Sigmoid colon (tissue), 7 donors: ENCODE measurements around the gene WDR48. TPM values are rescaled to one million over a fixed set of nuclear protein-coding genes. Genes with fewer than 3 reads are reported as not detected.

Source experiments
- DNase-seq: peaks from one replicate; pipeline ENCODE4 v3.0.0-alpha.2; 2019
- H3K27ac ChIP-seq, 4 donors: fragments of 200-600 bp; sonication (generic); one replicate each; pipeline ENCODE4 v1.5.1; 2016 to 2019; ENCODE audit warnings: mild to moderate bottlenecking in 1 of 4
- H3K27me3 ChIP-seq, 3 donors: fragments of 200-600 bp; sonication (generic); one replicate each; pipeline ENCODE4 v1.5.1; 2019; ENCODE audit warnings: mild to moderate bottlenecking in 1 of 3
- H3K36me3 ChIP-seq, 4 donors: fragments of 200-600 bp; sonication (generic); one replicate each; pipeline ENCODE4 v1.5.1; 2016 to 2019
- H3K4me1 ChIP-seq, 4 donors: fragments of 200-600 bp; sonication (generic); one replicate each; pipeline ENCODE4 v1.5.1; 2017 to 2019
- H3K4me3 ChIP-seq, 4 donors: fragments of 200-600 bp; sonication (generic); one replicate each; pipeline ENCODE4 v1.5.1; 2017 to 2019; ENCODE audit warnings: mild to moderate bottlenecking in 2 of 4, moderate library complexity in 1 of 4
- H3K9me3 ChIP-seq, 4 donors: fragments of 200-600 bp in 3 of 4; sonication (generic) in 3 of 4; one replicate each; pipeline versions ENCODE4 v1.5.1 to v1.6.1; 2013 to 2019
- CTCF ChIP-seq, 4 experiments: fragments of 450-650 bp in 3 of 4; fragments of 200-600 bp in 1 of 4; IDR thresholded peaks; one replicate each; pipeline ENCODE4 v1.5.1; 2016 to 2019; ENCODE audit warnings: antibody characterized with exemption in 4 of 4, mild to moderate bottlenecking in 3 of 4, moderate library complexity in 2 of 4
- EP300 ChIP-seq, 4 donors: sonication (generic); formaldehyde crosslinking; IDR thresholded peaks; one replicate each; pipeline ENCODE4 v1.6.1; 2017; ENCODE audit warnings: antibody characterized with exemption in 4 of 4
- POLR2A ChIP-seq, 2 donors: fragments of 450-650 bp; IDR thresholded peaks; one replicate each; pipeline ENCODE4 v1.6.1; 2016; ENCODE audit warnings: antibody characterized with exemption in 2 of 2, mild to moderate bottlenecking in 2 of 2, moderate library complexity in 2 of 2
- POLR2AphosphoS5 ChIP-seq, 4 donors: sonication (generic); formaldehyde crosslinking; IDR thresholded peaks; one replicate each; pipeline ENCODE4 v1.6.1; 2017; ENCODE audit warnings: antibody characterized with exemption in 4 of 4
- WGBS, 2 donors: extraction: QIAGEN DNeasy Blood & Tissue Kit; methylation state at CpG; one replicate each; pipeline ENCODE4 v1.1.7; 2013; 5-methylcytosine and 5-hydroxymethylcytosine counted together
- intact Hi-C: fragments of 100-400 bp; cut with DNase I; formaldehyde crosslinking; loops from one replicate; pipeline ENCODE4 v1.15.1; 2023
- polyA plus RNA-seq, 3 donors: library from polyadenylated mRNA; stranded (reverse); fragments of 200-250 nt; gene quantifications; one replicate each; pipeline ENCODE4 v1.2.3, GENCODE V29; 2013
- total RNA-seq, 4 donors: library from RNA; depleted of rRNA; stranded (reverse); fragments of >200 nt; gene quantifications; one replicate each; pipeline ENCODE4 v1.1.0, GENCODE V29; 2016
- donor health status: healthy with polysubstance abuse.
- donor health status: Bipolar disorder and iron deficiency.
- donor health status: healthy.

The WDR48 gene
- total and polyA plus RNA-seq, 7 donors = 15.3 to 50.2 (median 37.4) TPM

DNA sequence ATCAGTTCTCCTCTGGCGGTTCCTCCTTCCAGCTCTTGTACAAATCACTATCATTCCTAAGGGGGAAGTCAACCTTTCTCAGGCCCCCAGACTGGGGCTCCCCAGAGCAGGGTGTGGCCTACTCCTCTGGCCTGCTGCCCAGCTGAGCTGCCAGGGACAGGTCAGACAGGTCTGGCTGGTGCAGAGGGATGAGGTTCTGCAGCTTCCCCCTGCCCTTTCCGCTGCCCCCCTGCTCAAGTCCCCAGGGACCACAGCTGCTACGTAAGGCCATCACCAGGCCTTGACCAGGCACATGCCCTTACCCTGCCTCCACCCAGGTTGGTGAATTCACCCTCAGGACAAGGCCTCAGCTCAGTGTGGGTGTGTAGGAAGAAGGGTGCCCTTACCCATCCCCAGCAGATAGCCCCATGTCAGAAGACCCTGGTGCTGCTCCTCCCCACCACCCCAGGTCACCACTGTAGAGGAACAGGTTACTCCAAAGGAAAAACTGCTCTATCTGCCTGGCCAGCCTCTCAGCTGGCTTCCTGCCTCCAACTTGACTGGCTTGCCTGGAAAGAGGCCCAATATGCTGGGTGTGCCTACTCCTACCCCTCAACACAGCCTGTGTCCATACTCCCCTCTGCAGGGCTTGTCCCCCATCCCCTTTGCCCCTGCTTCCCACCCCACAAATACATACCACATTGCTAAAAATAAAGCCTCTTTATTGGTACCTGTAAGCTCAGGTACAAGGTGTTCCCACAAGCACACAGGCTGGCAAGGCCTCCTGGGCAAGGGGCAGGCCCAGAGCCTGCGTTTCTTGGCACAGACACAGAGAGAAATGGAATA is 89.6 kb downstream of the WDR48 start:
- DNase-seq = peak; percentile 72
- intact Hi-C loops = no loop called here
- H3K4me3 ChIP-seq = no peak overlapping the region

GRCh38 chr3:39142067-39142466 is 90.3 kb downstream of the WDR48 start:
- H3K27ac ChIP-seq = peak overlapping the region; percentile 40 to 68 (median 52)
- intact Hi-C loops = no loop called here
- H3K9me3 ChIP-seq = no peaks in the 10 kb centered on the region
- H3K36me3 ChIP-seq = peaks cover 27 to 69% (median 32%) of the 10 kb centered on the region in 4 donors
- WGBS, 2 donors = 12 to 60% methylated on average over 5 of the region's 5 CpGs
- peak; percentile 64 for DNase-seq
- peaks cover 0 to 60% (median 51%) of the 10 kb centered on the region in 4 donors for H3K4me1 ChIP-seq
- H3K4me3 ChIP-seq = no peak overlapping the region
- TF ChIP-seq EP300 (IDR thresholded peaks at IDR 0.05) (no peak), POLR2AphosphoS5 (IDR thresholded peaks at IDR 0.05) (peak in 2 of 4 donors; percentile 10 to 30), CTCF (IDR thresholded peaks at IDR 0.05) (no peak), POLR2A (IDR thresholded peaks at IDR 0.05) (peak in 1 of 2 donors; percentile 8)
- H3K27me3 ChIP-seq = no peaks in the 10 kb centered on the region

More for the DNA sequence above, 89.6 kb downstream of the WDR48 start:
- Histone ChIP-seq H3K27me3 (no peaks in the 10 kb centered on the region), H3K4me1 (peaks cover 0 to 53% (median 44%) of the 10 kb centered on the region in 4 donors), H3K27ac (peak overlapping the region; percentile 35 to 68 (median 52)), H3K36me3 (peaks cover 27 to 67% (median 32%) of the 10 kb centered on the region in 4 donors), H3K9me3 (no peaks in the 10 kb centered on the region)
- no peak for TF ChIP-seq POLR2A (IDR thresholded peaks at IDR 0.05)
- TF ChIP-seq POLR2AphosphoS5 (IDR thresholded peaks at IDR 0.05) = peak in 1 of 4 donors; percentile 27
- 11 to 50% methylated on average over 4 of the region's 4 CpGs for WGBS, 2 donors

DNA sequence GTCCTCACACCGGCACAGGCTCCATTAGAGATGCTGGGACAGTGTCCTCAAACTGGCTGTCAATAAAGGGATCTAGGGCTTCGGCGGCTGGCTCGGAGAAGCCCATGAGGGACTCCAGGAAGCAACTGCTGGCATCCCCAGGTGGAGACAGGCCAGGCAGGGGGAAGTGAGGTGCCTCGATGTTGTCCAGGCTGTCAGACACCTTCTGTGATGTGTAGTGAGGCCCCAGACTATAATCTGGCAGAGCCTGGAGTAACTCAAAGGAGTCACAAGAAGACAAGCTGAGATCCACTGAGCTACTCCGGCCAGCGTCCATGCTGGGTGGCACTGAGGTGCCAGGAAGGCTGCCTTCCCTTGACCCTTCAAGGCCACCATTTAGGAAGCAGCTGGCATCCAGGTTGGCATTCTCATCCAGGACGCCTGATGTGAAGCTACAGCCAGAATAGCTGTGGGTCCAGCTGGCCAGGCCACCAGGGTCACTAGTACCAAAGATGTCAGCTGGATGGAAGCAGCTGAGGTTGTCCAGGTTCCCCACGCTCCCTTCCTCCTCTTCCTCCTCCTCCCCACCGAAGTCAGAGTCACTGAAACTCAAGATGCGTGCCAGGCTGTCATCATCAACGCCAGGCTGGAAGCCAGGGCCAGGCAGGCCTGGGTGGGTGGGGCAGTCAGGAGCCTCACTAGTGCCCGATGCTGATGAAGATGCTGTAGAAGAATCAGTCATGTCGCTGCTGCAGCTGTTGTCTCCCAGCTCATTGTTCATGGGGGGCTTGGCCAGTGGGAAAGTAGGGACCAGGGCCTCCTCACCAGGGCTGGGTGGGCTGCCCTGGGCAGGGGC is 91.5 kb downstream of the WDR48 start:
- TF ChIP-seq POLR2AphosphoS5 (IDR thresholded peaks at IDR 0.05) (peak in 1 of 4 donors; percentile 4), POLR2A (IDR thresholded peaks at IDR 0.05) (no peak)
- peak; percentile 62 for DNase-seq
- Histone ChIP-seq H3K36me3 (peaks cover 27 to 66% (median 32%) of the 10 kb centered on the region in 4 donors), H3K4me3 (no peak overlapping the region), H3K9me3 (no peaks in the 10 kb centered on the region), H3K27me3 (no peaks in the 10 kb centered on the region), H3K4me1 (peaks cover 0 to 72% (median 63%) of the 10 kb centered on the region in 4 donors), H3K27ac (peak overlapping the region in 1 of 4 donors; percentile 15)
- WGBS, 2 donors = 63 to 78% methylated on average over 14 of the region's 14 CpGs
- intact Hi-C loops = no loop called here

DNA sequence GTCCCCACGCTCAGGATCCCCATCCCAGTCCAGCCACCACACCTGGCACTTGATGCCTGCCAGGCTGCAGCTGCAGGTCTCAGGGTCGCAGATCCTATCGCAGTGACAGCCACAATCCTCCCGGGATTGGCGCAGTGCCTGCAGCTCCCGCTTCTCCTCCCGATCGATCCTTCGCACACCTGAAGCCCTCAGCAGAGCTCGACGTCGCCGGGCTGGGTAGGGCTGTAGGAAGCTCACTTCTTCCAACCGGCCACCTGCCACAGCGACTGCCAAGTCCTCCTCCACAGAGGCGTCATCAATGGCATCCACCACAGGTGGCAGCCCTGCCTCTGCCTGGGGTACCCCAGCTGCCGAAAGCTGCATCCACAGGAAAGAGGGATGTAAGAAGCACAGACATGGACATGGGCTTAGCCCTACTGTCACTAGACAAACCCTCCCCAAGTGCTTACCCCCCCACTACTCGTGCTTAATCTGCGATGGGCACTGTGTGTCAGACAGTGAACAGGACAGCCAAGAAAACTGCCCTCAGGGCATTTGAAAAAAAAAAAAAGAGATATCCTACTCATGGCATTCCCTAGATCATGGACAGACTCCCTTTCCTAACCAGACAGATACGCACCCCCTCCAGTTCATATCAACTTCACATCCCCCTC is 92.4 kb downstream of the WDR48 start:
- Histone ChIP-seq H3K4me3 (no peak overlapping the region), H3K27me3 (no peaks in the 10 kb centered on the region), H3K27ac (no peak overlapping the region), H3K36me3 (peaks cover 27 to 66% (median 32%) of the 10 kb centered on the region in 4 donors), H3K9me3 (no peaks in the 10 kb centered on the region), H3K4me1 (peaks cover 0 to 74% (median 65%) of the 10 kb centered on the region in 4 donors)
- 81 to 89% methylated on average over 20 of the region's 20 CpGs for WGBS, 2 donors
- intact Hi-C loops = no loop called here
- TF ChIP-seq POLR2AphosphoS5 (IDR thresholded peaks at IDR 0.05) = no peak
- TF ChIP-seq EP300 (IDR thresholded peaks at IDR 0.05) = no peak
- TF ChIP-seq POLR2A (IDR thresholded peaks at IDR 0.05) = no peak
- TF ChIP-seq CTCF (IDR thresholded peaks at IDR 0.05) = no peak
- DNase-seq = peak; percentile 64

GRCh38 chr3:39144748-39145380 is 93.0 kb downstream of the WDR48 start:
- no peaks in the 10 kb centered on the region for H3K9me3 ChIP-seq
- H3K27me3 ChIP-seq = no peaks in the 10 kb centered on the region
- TF ChIP-seq POLR2AphosphoS5 (IDR thresholded peaks at IDR 0.05) (no peak), POLR2A (IDR thresholded peaks at IDR 0.05) (no peak), EP300 (IDR thresholded peaks at IDR 0.05) (no peak), CTCF (IDR thresholded peaks at IDR 0.05) (no peak)
- 97% methylated on average over 23 of the region's 23 CpGs for WGBS, 2 donors
- peak; percentile 64 for DNase-seq
- intact Hi-C loops = no loop called here
- H3K27ac ChIP-seq = peak overlapping the region in 2 of 4 donors; percentile 100
- H3K4me1 ChIP-seq = peaks cover 0 to 75% (median 66%) of the 10 kb centered on the region in 4 donors
- H3K36me3 ChIP-seq = peaks cover 27 to 66% (median 32%) of the 10 kb centered on the region in 4 donors
- H3K4me3 ChIP-seq = no peak overlapping the region
